Glomerular visceral epithelial cell (primary cell): Measurements from ENCODE around the gene APOB.

Source experiments
- DNase-seq: peaks from one replicate; pipeline ENCODE4 v3.0.0-alpha.2; 2016; ENCODE audit errors: extremely low spot score

The APOB gene

GRCh38 chr2:20977520-20978180 is 66.2 kb downstream of the APOB start:
- DNase-seq = no peak

GRCh38 chr2:20976527-20976926 is 67.3 kb downstream of the APOB start:
- no peak for DNase-seq

- DNase-seq = no peak
These were observed 70.9 kb downstream of the APOB start for GRCh38 chr2:20972792-20973565.

- DNase-seq = no peak
These were observed 71.8 kb downstream of the APOB start for GRCh38 chr2:20972110-20972509.

- no peak for DNase-seq
These were observed 73.8 kb downstream of the APOB start for GRCh38 chr2:20970068-20970467.

- no peak for DNase-seq
These were observed 77.7 kb downstream of the APOB start for GRCh38 chr2:20966061-20966595.

- DNase-seq = no peak
These were observed 78.7 kb downstream of the APOB start for GRCh38 chr2:20965221-20965620.

GRCh38 chr2:20963867-20964266 is 80.0 kb downstream of the APOB start:
- no peak for DNase-seq

GRCh38 chr2:20962939-20963557 is 80.8 kb downstream of the APOB start:
- peak; percentile 52 for DNase-seq

- no peak for DNase-seq
These were observed 82.0 kb downstream of the APOB start for GRCh38 chr2:20961858-20962257.

- no peak for DNase-seq
These were observed 83.9 kb downstream of the APOB start for GRCh38 chr2:20960003-20960402.

GRCh38 chr2:20959252-20959651 is 84.6 kb downstream of the APOB start:
- no peak for DNase-seq

- no peak for DNase-seq
These were observed 85.9 kb downstream of the APOB start for GRCh38 chr2:20957788-20958525.

GRCh38 chr2:20955277-20956026 is 88.4 kb downstream of the APOB start:
- no peak for DNase-seq

GRCh38 chr2:20953146-20953824 is 90.6 kb downstream of the APOB start:
- DNase-seq = no peak
